Parathyroid adenoma (tissue), 2 donors: ENCODE measurements around the gene OR2A42.
"Not testable (repeated sequence)": the region's sequence is repeated elsewhere in the genome, so short reads cannot be mapped to it uniquely, and the experiment has no call there.

Experiments used
- H2AFZ ChIP-seq: fragments of 300-600 bp; sonication (generic); one replicate; pipeline ENCODE4 v1.7.0; 2017; ENCODE audit warnings: antibody characterized with exemption, mild to moderate bottlenecking
- H3K27ac ChIP-seq: fragments of 300-600 bp; sonication (generic); one replicate; pipeline ENCODE4 v1.7.0; 2017
- H3K27me3 ChIP-seq: fragments of 300-600 bp; sonication (generic); one replicate; pipeline ENCODE4 v1.7.0; 2017; ENCODE audit warnings: low read length; ENCODE audit not compliant: control insufficient read depth, insufficient read depth
- H3K36me3 ChIP-seq: fragments of 300-600 bp; sonication (generic); one replicate; pipeline ENCODE4 v1.7.0; 2017; ENCODE audit warnings: low read length; ENCODE audit not compliant: control insufficient read depth, insufficient read depth
- H3K4me1 ChIP-seq: fragments of 300-600 bp; sonication (generic); one replicate; pipeline ENCODE4 v1.7.0; 2017; ENCODE audit warnings: control low read depth
- H3K4me2 ChIP-seq: fragments of 300-600 bp; sonication (generic); one replicate; pipeline ENCODE4 v1.7.0; 2017; ENCODE audit warnings: low read length
- H3K4me3 ChIP-seq: fragments of 300-600 bp; sonication (generic); one replicate; pipeline ENCODE4 v1.7.0; 2017; ENCODE audit warnings: low read depth, low read length
- H3K79me2 ChIP-seq: fragments of 300-600 bp; sonication (generic); one replicate; pipeline ENCODE4 v1.7.0; 2017; ENCODE audit warnings: control low read depth
- H3K9ac ChIP-seq: fragments of 300-600 bp; sonication (generic); one replicate; pipeline ENCODE4 v1.7.0; 2017; ENCODE audit warnings: mild to moderate bottlenecking
- H3K9me3 ChIP-seq: fragments of 300-600 bp; sonication (generic); one replicate; pipeline ENCODE4 v1.7.0; 2017; ENCODE audit warnings: low read length; ENCODE audit not compliant: control insufficient read depth
- donor health status: primary hyperparathyroidism.

OR2A42 gene, protein sequence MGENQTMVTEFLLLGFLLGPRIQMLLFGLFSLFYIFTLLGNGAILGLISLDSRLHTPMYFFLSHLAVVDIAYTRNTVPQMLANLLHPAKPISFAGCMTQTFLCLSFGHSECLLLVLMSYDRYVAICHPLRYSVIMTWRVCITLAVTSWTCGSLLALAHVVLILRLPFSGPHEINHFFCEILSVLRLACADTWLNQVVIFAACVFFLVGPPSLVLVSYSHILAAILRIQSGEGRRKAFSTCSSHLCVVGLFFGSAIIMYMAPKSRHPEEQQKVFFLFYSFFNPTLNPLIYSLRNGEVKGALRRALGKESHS

GRCh38 chr7:144239365-144239764, at the start of gene OR2A42:
Gene OR2A42 (minus strand): TSS chr7:144239605. CDS start chr7:144232843, 6,762 bp downstream.
- H3K36me3 ChIP-seq, H3K9ac ChIP-seq, H3K9me3 ChIP-seq, H3K4me2 ChIP-seq, H3K4me3 ChIP-seq, H2AFZ ChIP-seq, H3K79me2 ChIP-seq, H3K27ac ChIP-seq, H3K27me3 ChIP-seq, H3K4me1 ChIP-seq: not testable (repeated sequence)

DNA sequence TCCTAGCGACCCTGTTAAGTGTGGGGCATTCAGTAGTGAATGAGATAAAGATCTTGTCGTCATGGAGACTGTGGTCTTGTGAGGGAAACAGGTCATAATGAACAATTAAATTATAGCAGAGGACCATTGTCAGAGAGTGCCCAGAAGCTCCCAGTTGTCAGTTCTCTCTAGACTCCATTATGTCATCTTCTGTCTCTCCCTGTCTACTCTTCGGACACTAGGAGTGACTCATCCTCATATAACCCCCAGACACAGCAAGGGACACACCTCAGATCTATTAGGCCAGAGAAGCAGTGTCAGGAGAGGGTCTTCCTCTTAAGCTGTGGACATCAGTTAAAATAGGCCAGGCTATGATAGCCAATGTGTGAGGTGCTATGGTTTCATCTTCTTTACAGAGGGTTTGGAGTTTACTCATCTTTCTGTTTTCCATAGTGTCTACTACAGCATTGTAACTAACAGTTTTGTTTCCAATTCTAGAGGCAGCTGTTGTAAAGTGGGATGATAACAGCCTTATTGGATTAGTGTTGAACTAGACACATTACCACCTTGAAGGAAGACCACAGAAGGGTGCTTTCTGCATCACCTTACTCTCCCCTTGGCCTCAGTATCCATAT, 47.9 kb upstream of the OR2A42 start:
- not testable (repeated sequence) for H3K27me3 ChIP-seq, H3K27ac ChIP-seq, H2AFZ ChIP-seq, H3K4me2 ChIP-seq, H3K9me3 ChIP-seq, H3K36me3 ChIP-seq, H3K9ac ChIP-seq, H3K4me3 ChIP-seq, H3K79me2 ChIP-seq, H3K4me1 ChIP-seq

GRCh38 chr7:144283716-144284115, 44.3 kb upstream of the OR2A42 start:
- not testable (repeated sequence) for H2AFZ ChIP-seq, H3K9me3 ChIP-seq, H3K36me3 ChIP-seq, H3K4me2 ChIP-seq, H3K27ac ChIP-seq, H3K4me1 ChIP-seq, H3K79me2 ChIP-seq, H3K9ac ChIP-seq, H3K27me3 ChIP-seq, H3K4me3 ChIP-seq

GRCh38 chr7:144282490-144282889, 43.1 kb upstream of the OR2A42 start:
- H3K9ac ChIP-seq, H3K79me2 ChIP-seq, H3K4me2 ChIP-seq, H3K4me1 ChIP-seq, H3K36me3 ChIP-seq, H3K27me3 ChIP-seq, H2AFZ ChIP-seq, H3K4me3 ChIP-seq, H3K9me3 ChIP-seq, H3K27ac ChIP-seq: not testable (repeated sequence)

- H2AFZ ChIP-seq, H3K79me2 ChIP-seq, H3K4me1 ChIP-seq, H3K4me2 ChIP-seq, H3K27me3 ChIP-seq, H3K9ac ChIP-seq, H3K9me3 ChIP-seq, H3K36me3 ChIP-seq, H3K4me3 ChIP-seq, H3K27ac ChIP-seq: not testable (repeated sequence)
Measured at GRCh38 chr7:144281981-144282380, 42.6 kb upstream of the OR2A42 start.

- H3K9me3 ChIP-seq, H2AFZ ChIP-seq, H3K27me3 ChIP-seq, H3K36me3 ChIP-seq, H3K27ac ChIP-seq, H3K4me3 ChIP-seq, H3K4me1 ChIP-seq, H3K79me2 ChIP-seq, H3K9ac ChIP-seq, H3K4me2 ChIP-seq: not testable (repeated sequence)
Measured at GRCh38 chr7:144280010-144280409, 40.6 kb upstream of the OR2A42 start.

DNA sequence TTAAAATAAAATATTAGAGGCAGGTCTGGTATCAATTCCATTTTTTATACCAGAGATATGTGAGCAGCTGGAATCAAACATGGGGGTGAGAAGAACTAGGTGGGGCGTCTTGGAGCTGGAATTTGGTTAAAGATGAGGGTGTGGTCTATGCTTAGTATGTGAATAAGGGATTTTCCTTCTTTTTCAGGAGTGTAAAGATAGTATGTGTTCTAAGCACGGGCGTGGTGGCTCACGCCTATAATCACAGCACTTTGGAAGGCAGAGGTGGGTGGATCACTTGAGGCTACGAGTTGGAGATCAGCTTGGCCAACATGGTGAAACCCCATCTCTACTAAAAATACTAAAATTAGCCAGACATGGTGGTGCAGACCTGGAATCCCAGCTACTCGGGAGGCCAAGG, 35.9 kb upstream of the OR2A42 start:
- not testable (repeated sequence) for H2AFZ ChIP-seq

DNA sequence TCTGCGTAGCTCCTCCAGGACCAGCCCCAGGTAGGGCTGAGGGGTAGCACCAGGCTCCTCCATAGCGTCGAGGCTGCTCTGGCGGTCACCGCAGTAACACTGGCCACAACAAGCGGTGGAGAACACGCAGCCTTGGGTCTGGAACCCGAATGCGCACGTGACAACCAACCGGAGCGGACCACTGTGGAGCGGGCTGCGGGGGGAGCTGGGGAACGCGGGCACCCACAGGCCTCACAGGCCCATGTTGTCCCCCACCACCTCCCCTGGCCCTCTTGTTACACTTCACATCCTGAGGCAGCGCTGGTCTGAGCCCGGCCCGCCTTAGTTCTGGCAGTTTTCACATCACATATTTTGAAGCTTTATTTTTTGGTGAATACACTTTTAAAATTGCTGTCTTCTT, 29.8 kb upstream of the OR2A42 start, which contains the start of gene CTAGE8:
Gene CTAGE8, minus strand, starts transcription at position 101 of the 400 bp plus-strand sequence. Its CDS starts 38 bp downstream, at position 63.
- H3K27ac ChIP-seq, H3K4me2 ChIP-seq, H3K79me2 ChIP-seq, H3K27me3 ChIP-seq, H3K4me3 ChIP-seq, H3K36me3 ChIP-seq, H2AFZ ChIP-seq, H3K9me3 ChIP-seq, H3K4me1 ChIP-seq, H3K9ac ChIP-seq: not testable (repeated sequence)

More for the DNA sequence above, 35.9 kb upstream of the OR2A42 start:
- H3K4me2 ChIP-seq, H3K27me3 ChIP-seq, H3K27ac ChIP-seq, H3K79me2 ChIP-seq, H3K4me1 ChIP-seq, H3K9me3 ChIP-seq, H3K36me3 ChIP-seq, H3K9ac ChIP-seq, H3K4me3 ChIP-seq: not testable (repeated sequence)

DNA sequence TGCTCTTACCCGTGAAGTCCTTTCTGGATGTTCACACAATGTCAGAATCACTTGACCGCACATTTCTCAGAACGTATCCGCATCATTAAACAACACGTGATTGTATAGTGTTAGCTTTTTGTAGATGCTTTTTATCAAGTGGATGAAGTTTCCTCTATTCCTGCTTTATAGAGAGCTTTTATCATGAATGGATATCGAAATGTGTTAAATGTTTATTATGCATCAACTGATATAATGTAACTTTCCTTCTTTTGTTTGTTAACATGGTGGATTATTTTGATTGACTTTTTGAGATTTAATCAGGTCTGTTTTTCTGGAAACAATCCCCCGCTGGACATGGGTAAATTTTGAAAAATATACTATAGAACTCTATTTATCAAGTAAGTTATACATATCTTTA, 25.3 kb upstream of the OR2A42 start, which contains the start of gene OR2A7:
Gene OR2A7, minus strand, starts transcription at position 101 of the 400 bp plus-strand sequence. CDS start 5,164 bp downstream, outside the sequence.
- not testable (repeated sequence) for H2AFZ ChIP-seq

DNA sequence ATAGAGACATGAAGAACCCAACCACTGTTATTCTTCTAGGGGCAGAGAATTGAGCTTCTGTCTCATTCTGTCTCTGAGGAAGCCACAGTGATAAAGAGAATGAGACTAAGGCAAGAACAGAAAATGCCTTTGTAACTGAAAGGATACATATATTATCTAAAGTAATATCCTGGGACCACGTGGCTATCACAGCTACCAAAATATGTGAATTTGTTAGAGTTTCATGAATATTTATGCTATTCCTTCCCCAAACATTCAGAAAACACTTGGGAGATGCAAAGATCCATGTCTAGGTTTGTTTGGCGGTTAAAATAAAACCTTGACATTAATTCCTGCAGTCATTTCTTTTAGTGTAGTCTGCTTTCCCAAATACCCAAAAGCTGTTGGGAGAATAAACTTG, 22.7 kb upstream of the OR2A42 start:
- H3K36me3 ChIP-seq, H3K4me1 ChIP-seq, H3K9me3 ChIP-seq, H3K79me2 ChIP-seq, H2AFZ ChIP-seq, H3K27ac ChIP-seq, H3K4me3 ChIP-seq, H3K27me3 ChIP-seq, H3K9ac ChIP-seq, H3K4me2 ChIP-seq: not testable (repeated sequence)

More for the DNA sequence above, 25.3 kb upstream of the OR2A42 start, which contains the start of gene OR2A7:
- H3K9ac ChIP-seq, H3K27me3 ChIP-seq, H3K9me3 ChIP-seq, H3K36me3 ChIP-seq, H3K4me2 ChIP-seq, H3K79me2 ChIP-seq, H3K4me3 ChIP-seq, H3K27ac ChIP-seq, H3K4me1 ChIP-seq: not testable (repeated sequence)

DNA sequence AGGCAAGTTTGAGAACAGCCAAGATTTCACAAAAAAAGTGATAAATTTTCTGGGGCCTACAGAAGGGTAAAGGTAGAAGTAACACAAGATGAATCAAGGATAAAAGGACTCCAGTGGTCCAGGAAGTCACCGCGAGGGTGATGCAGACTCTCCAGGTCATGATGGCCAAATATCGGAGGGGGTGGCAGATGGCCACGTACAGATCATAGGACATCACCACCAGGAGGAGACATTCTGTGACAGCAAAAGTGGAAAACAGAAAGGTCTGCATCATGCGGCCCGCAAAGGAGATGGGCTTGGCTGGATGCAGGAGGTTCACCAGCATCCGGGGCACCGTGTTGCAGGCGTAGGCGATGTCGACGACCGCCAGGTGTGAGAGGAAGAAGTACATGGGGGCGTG, 19.7 kb upstream of the OR2A42 start:
- not testable (repeated sequence) for H3K79me2 ChIP-seq, H3K27me3 ChIP-seq, H3K27ac ChIP-seq, H3K4me2 ChIP-seq, H3K9ac ChIP-seq, H3K4me1 ChIP-seq, H2AFZ ChIP-seq, H3K4me3 ChIP-seq, H3K9me3 ChIP-seq, H3K36me3 ChIP-seq
